HG02852 (cell line): ENCODE measurements around the gene PLEKHA7.
"Not testable (repeated sequence)": the region's sequence is repeated elsewhere in the genome, so short reads cannot be mapped to it uniquely, and the experiment has no call there.

Source experiments
- ATAC-seq: cut with Tn5 transposase; IDR thresholded peaks from one replicate; pipeline ENCODE4 v1.9.1; 2021; ENCODE audit warnings: mild to moderate bottlenecking, moderate library complexity; ENCODE audit not compliant: unreplicated experiment

Gene PLEKHA7

GRCh38 chr11:16911658-16912057 is 102.6 kb downstream of the PLEKHA7 start:
- no peak for ATAC-seq

- no peak for ATAC-seq
Measured at GRCh38 chr11:16911186-16911585, 103.0 kb downstream of the PLEKHA7 start.

- ATAC-seq: peak; percentile 72
Measured at GRCh38 chr11:16909359-16910035, 104.7 kb downstream of the PLEKHA7 start.

GRCh38 chr11:16905375-16905774 is 108.8 kb downstream of the PLEKHA7 start:
- no peak for ATAC-seq

- not testable (repeated sequence) for ATAC-seq
Measured at GRCh38 chr11:16904761-16905160, 109.5 kb downstream of the PLEKHA7 start.

- ATAC-seq: peak; percentile 65
Measured at GRCh38 chr11:16902781-16903378, 111.3 kb downstream of the PLEKHA7 start.

- ATAC-seq: peak; percentile 85
Measured at GRCh38 chr11:16902182-16902581, 112.0 kb downstream of the PLEKHA7 start.

- ATAC-seq: no peak
Measured at GRCh38 chr11:16900491-16900890, 113.7 kb downstream of the PLEKHA7 start.

GRCh38 chr11:16899708-16900303 is 114.4 kb downstream of the PLEKHA7 start:
- no peak for ATAC-seq

- ATAC-seq: no peak
Measured at GRCh38 chr11:16898274-16898985, 115.8 kb downstream of the PLEKHA7 start.

- no peak for ATAC-seq
Measured at GRCh38 chr11:16897470-16898061, 116.6 kb downstream of the PLEKHA7 start.

- no peak for ATAC-seq
Measured at GRCh38 chr11:16896729-16897469, 117.3 kb downstream of the PLEKHA7 start.

- no peak for ATAC-seq
Measured at GRCh38 chr11:16895306-16895705, 118.9 kb downstream of the PLEKHA7 start.

GRCh38 chr11:16893456-16894066 is 120.7 kb downstream of the PLEKHA7 start:
- ATAC-seq: no peak

GRCh38 chr11:16891964-16892363 is 122.2 kb downstream of the PLEKHA7 start:
- no peak for ATAC-seq

GRCh38 chr11:16891165-16891564 is 123.0 kb downstream of the PLEKHA7 start:
- ATAC-seq: no peak

- ATAC-seq: no peak
Measured at GRCh38 chr11:16890442-16890841, 123.8 kb downstream of the PLEKHA7 start.

GRCh38 chr11:16889905-16890304 is 124.3 kb downstream of the PLEKHA7 start:
- ATAC-seq: no peak

- not testable (repeated sequence) for ATAC-seq
Measured at GRCh38 chr11:16889010-16889409, 125.2 kb downstream of the PLEKHA7 start.

GRCh38 chr11:16887887-16888286 is 126.3 kb downstream of the PLEKHA7 start:
- not testable (repeated sequence) for ATAC-seq
